ENCODE results near the gene PLA2G7. TPM values are rescaled to one million over a fixed set of nuclear protein-coding genes. Genes with fewer than 3 reads are reported as not detected.

Gene PLA2G7
- total and polyA plus RNA-seq, 2 of the 4 experiments (the other 2 are of a cell fraction), result not detected

GRCh38 chr6:46674410-46674809 is 60.8 kb downstream of the PLA2G7 start:
- CTCF ChIA-PET, result no interaction called here
- Histone ChIP-seq H2AK9ac (replicated peaks; ENCODE audit: low read depth, low read length, poor library complexity) (no peak overlapping the region), H3K27me3 (ENCODE audit: control insufficient read depth, insufficient read depth, low read length) (no peaks in the 10 kb centered on the region), H2BK120ac (ENCODE audit: low read depth, low read length) (no peak overlapping the region), H2AK5ac (ENCODE audit: low read depth, low read length) (no peak overlapping the region), H2BK5ac (ENCODE audit: low read depth, low read length, poor library complexity, severe bottlenecking) (no peak overlapping the region), H2AFZ (replicated peaks; ENCODE audit: low read length, poor library complexity) (no peak overlapping the region), H2BK15ac (ENCODE audit: low read depth, low read length) (no peak overlapping the region), H3K18ac (ENCODE audit: low read depth, low read length) (no peak overlapping the region), H3K23ac (ENCODE audit: low read depth, low read length) (no peak overlapping the region), H3K56ac (ENCODE audit: extremely low read depth, insufficient read depth, low read length) (no peak overlapping the region), H4K5ac (ENCODE audit: low read depth, low read length) (no peak overlapping the region), H3K36me3 (ENCODE audit: control insufficient read depth, insufficient read depth, low read length) (no peaks in the 10 kb centered on the region), H3K9ac (ENCODE audit: low read depth, low read length) (no peak overlapping the region), H4K8ac (ENCODE audit: low read depth in 2 of 2, low read length in 2 of 2) (no peak overlapping the region), H4K91ac (ENCODE audit: insufficient read depth, low read depth, low read length) (no peak overlapping the region), H3K14ac (replicated peaks; ENCODE audit: low read depth, low read length) (no peak overlapping the region), H3K4me3 (ENCODE audit: insufficient read depth, low read depth, low read length) (no peak overlapping the region), H2BK20ac (ENCODE audit: low read depth, low read length) (no peak overlapping the region), H3K4ac (ENCODE audit: low read depth, low read length) (no peak overlapping the region), H3K79me1 (ENCODE audit: low read depth in 1 of 2, low read length in 2 of 2) (no peaks in the 10 kb centered on the region), H3K27ac (ENCODE audit: insufficient read depth, low read length) (no peak overlapping the region), H3K9me1 (ENCODE audit: insufficient read depth, low read length) (no peaks in the 10 kb centered on the region), H3K4me2 (ENCODE audit: low read depth, low read length) (no peak overlapping the region), H3K4me1 (ENCODE audit: control insufficient read depth, insufficient read depth, low read length) (no peaks in the 10 kb centered on the region), H3K9me3 (ENCODE audit: control insufficient read depth, insufficient read depth, low read length) (no peaks in the 10 kb centered on the region), H4K20me1 (ENCODE audit: insufficient read depth, low read length) (no peaks in the 10 kb centered on the region)
- DNase-seq (no peak), ATAC-seq (ENCODE audit: low read depth) (no peak)
- intact Hi-C loops (cut with micrococcal nuclease), result no loop called here
- POLR2A ChIA-PET (ENCODE audit: unreplicated experiment), result no interaction called here
- WGBS, 2 experiments (ENCODE audit: extremely low coverage in 2 of 2, insufficient read length in 1 of 2), result no CpG with 5 or more reads among the region's 1 CpG
- in situ Hi-C loops (cut with MboI; ENCODE audit: low sequenced_read_pairs), result no loop called here
- no TSS peak for BruUV-seq (replicated peaks)
- dilution Hi-C loops (cut with HindIII; ENCODE audit: low sequenced_read_pairs, unreplicated experiment), result no loop called here
- TF ChIP-seq FOS (IDR thresholded peaks at IDR 0.05; ENCODE audit: low read depth, low read length) (no peak), NFE2L2 (IDR thresholded peaks at IDR 0.05; ENCODE audit: low read depth, low read length) (no peak), CEBPB (IDR thresholded peaks at IDR 0.05; ENCODE audit: low read depth, low read length) (no peak), SMC3 (IDR thresholded peaks at IDR 0.05; ENCODE audit: low read depth, low read length) (no peak), MXI1 (IDR thresholded peaks at IDR 0.05; ENCODE audit: borderline replicate concordance, low read depth, low read length) (no peak), POLR2A (IDR thresholded peaks at IDR 0.05; ENCODE audit: low read depth, low read length) (no peak), CHD1 (IDR thresholded peaks at IDR 0.05; ENCODE audit: low read depth, low read length) (no peak), USF2 (IDR thresholded peaks at IDR 0.05; ENCODE audit: low read depth, low read length) (no peak), BHLHE40 (IDR thresholded peaks at IDR 0.05; ENCODE audit: low read depth, low read length) (no peak), CTCF (conservative IDR thresholded peaks at IDR 0.05; ENCODE audit: low read depth, low read length) (no peak), MAZ (IDR thresholded peaks at IDR 0.05; ENCODE audit: borderline replicate concordance, low read depth, low read length) (no peak)

Measured in IMR-90 (cell line).